Measurements from ENCODE around the gene HSPG2. TPM values are rescaled to one million over a fixed set of nuclear protein-coding genes. Genes with fewer than 3 reads are reported as not detected.

The HSPG2 gene
- total and polyA plus RNA-seq, 2 donors (not counting 1 experiment from before 2014, with no cell fraction given): 2.0 to 4.5 TPM

GRCh38 chr1:21873761-21874160 lies 63.3 kb downstream of the HSPG2 start:
- Histone ChIP-seq H3K27ac (ENCODE audit: low read length in 2 of 2) (no peak overlapping the region), H3K79me2 (ENCODE audit: control insufficient read depth, insufficient read depth, low read length) (no peaks in the 10 kb centered on the region), H3K4me2 (replicated peaks; ENCODE audit: low read depth, low read length, poor library complexity, severe bottlenecking) (no peak overlapping the region), H2AFZ (ENCODE audit: insufficient read depth, low read depth, low read length, poor library complexity, severe bottlenecking) (no peak overlapping the region), H3K27me3 (replicated peaks in 1 of 4; ENCODE audit: control extremely low read depth in 1 of 4, control insufficient read depth in 3 of 4, insufficient read depth in 4 of 4, low read length in 3 of 4) (no peaks in the 10 kb centered on the region), H3K4me1 (ENCODE audit: control insufficient read depth in 2 of 2, insufficient read depth in 2 of 2, low read length in 2 of 2) (no peaks in the 10 kb centered on the region), H3K4me3 (ENCODE audit: control extremely low read depth in 1 of 5, extremely low read depth in 1 of 5, insufficient read depth in 1 of 5, low read depth in 2 of 5, low read length in 4 of 5) (no peak overlapping the region), H3K36me3 (replicated peaks in 1 of 2; ENCODE audit: control extremely low read depth in 1 of 2, control insufficient read depth in 1 of 2, extremely low read depth in 1 of 2, insufficient read depth in 2 of 2, low read length in 1 of 2) (no peaks in the 10 kb centered on the region), H3K9me3 (ENCODE audit: control extremely low read depth in 1 of 3, control insufficient read depth in 2 of 3, insufficient read depth in 1 of 3, low read length in 2 of 3) (no peaks in the 10 kb centered on the region), H4K20me1 (ENCODE audit: control insufficient read depth, insufficient read depth, low read length, poor library complexity, severe bottlenecking) (no peaks in the 10 kb centered on the region), H3K9ac (ENCODE audit: low read length) (no peak overlapping the region)
- Mint-ChIP-seq H3K4me3 (no peak overlapping the region), H3K27ac (no peak overlapping the region), H3K4me1 (no peaks in the 10 kb centered on the region), H3K9me3 (ENCODE audit: insufficient read depth) (no peaks in the 10 kb centered on the region), H3K27me3 (no peaks in the 10 kb centered on the region)
- ChIA-PET POLR2A (no interaction called here), CTCF (no interaction called here)
- intact Hi-C loops (cut with micrococcal nuclease): no loop called here
- DNase-seq: no peak
- 93% methylated on average over 6 of the region's 10 CpGs for whole genome bisulfite sequencing (ENCODE audit: insufficient coverage)
- TF ChIP-seq CTCF (IDR thresholded peaks at IDR 0.05) (no peak), EZH2 (IDR thresholded peaks at IDR 0.05; ENCODE audit: borderline replicate concordance, insufficient read depth, low read depth, low read length, poor library complexity, severe bottlenecking) (no peak)
- ATAC-seq (ENCODE audit: low read depth): no peak

DNA sequence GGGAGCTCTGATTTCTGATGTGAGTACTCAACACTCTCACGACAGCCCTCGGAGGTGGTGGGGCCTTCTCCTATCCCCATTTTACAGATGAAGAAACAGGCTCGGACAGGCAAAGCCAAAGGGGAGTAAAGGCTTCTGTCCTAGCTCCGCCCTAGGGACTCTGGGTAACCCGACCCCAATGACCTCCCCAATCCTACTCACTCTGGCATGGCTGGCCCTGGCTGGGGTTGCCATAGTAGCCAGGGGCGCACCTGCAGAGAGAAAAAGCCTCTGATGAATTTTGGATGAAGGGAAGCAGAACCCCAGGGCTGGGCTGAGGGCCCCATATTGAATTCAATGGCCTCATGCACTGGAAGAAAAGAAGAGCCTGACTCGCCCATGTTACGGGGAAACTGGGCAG lies 63.9 kb downstream of the HSPG2 start:
- Mint-ChIP-seq H3K4me3 (no peak overlapping the region), H3K27ac (no peak overlapping the region), H3K27me3 (no peaks in the 10 kb centered on the region), H3K4me1 (no peaks in the 10 kb centered on the region), H3K9me3 (ENCODE audit: insufficient read depth) (no peaks in the 10 kb centered on the region)
- Histone ChIP-seq H3K4me3 (ENCODE audit: control extremely low read depth in 1 of 5, extremely low read depth in 1 of 5, insufficient read depth in 1 of 5, low read depth in 2 of 5, low read length in 4 of 5) (no peak overlapping the region), H4K20me1 (ENCODE audit: control insufficient read depth, insufficient read depth, low read length, poor library complexity, severe bottlenecking) (no peaks in the 10 kb centered on the region), H3K27ac (ENCODE audit: low read length in 2 of 2) (no peak overlapping the region), H3K9me3 (ENCODE audit: control extremely low read depth in 1 of 3, control insufficient read depth in 2 of 3, insufficient read depth in 1 of 3, low read length in 2 of 3) (no peaks in the 10 kb centered on the region), H3K79me2 (ENCODE audit: control insufficient read depth, insufficient read depth, low read length) (no peaks in the 10 kb centered on the region), H2AFZ (ENCODE audit: insufficient read depth, low read depth, low read length, poor library complexity, severe bottlenecking) (no peak overlapping the region), H3K27me3 (replicated peaks in 1 of 4; ENCODE audit: control extremely low read depth in 1 of 4, control insufficient read depth in 3 of 4, insufficient read depth in 4 of 4, low read length in 3 of 4) (no peaks in the 10 kb centered on the region), H3K9ac (ENCODE audit: low read length) (no peak overlapping the region), H3K4me2 (replicated peaks; ENCODE audit: low read depth, low read length, poor library complexity, severe bottlenecking) (no peak overlapping the region), H3K36me3 (replicated peaks in 1 of 2; ENCODE audit: control extremely low read depth in 1 of 2, control insufficient read depth in 1 of 2, extremely low read depth in 1 of 2, insufficient read depth in 2 of 2, low read length in 1 of 2) (no peaks in the 10 kb centered on the region), H3K4me1 (ENCODE audit: control insufficient read depth in 2 of 2, insufficient read depth in 2 of 2, low read length in 2 of 2) (no peaks in the 10 kb centered on the region)
- ATAC-seq (ENCODE audit: low read depth) (no peak), DNase-seq (no peak)
- 97% methylated on average over 3 of the region's 8 CpGs for WGBS (ENCODE audit: insufficient coverage)
- ChIA-PET POLR2A (no interaction called here), CTCF (no interaction called here)
- no peak for TF ChIP-seq EZH2 (IDR thresholded peaks at IDR 0.05; ENCODE audit: borderline replicate concordance, insufficient read depth, low read depth, low read length, poor library complexity, severe bottlenecking)
- TF ChIP-seq CTCF (IDR thresholded peaks at IDR 0.05): no peak
- intact Hi-C loops (cut with micrococcal nuclease): no loop called here

Measured in B cell (primary cell).